Right lobe of liver (tissue), 6 donors: Measurements from ENCODE around the gene WNT7A. TPM values are rescaled to one million over a fixed set of nuclear protein-coding genes. Genes with fewer than 3 reads are reported as not detected.
A peak's percentile ranks its signal among the peaks of the same experiment; 100 is the strongest.

Source experiments
- ATAC-seq, 4 donors: fragments of 200-7000 bp; cut with Tn5 transposase; one replicate each; pipeline ENCODE4 v1.9.1; 2020; ENCODE audit warnings: mild to moderate bottlenecking in 4 of 4, moderate library complexity in 4 of 4
- DNase-seq, 3 donors: peaks; one replicate each; pipeline ENCODE4 v3.0.0-alpha.2; 2020
- H3K27ac ChIP-seq, 3 donors: fragments of 200-600 bp; one replicate each; pipeline ENCODE4 v1.8.0; 2022
- H3K27me3 ChIP-seq, 2 donors: fragments of 200-600 bp; one replicate each; pipeline ENCODE4 v1.8.0; 2022
- H3K36me3 ChIP-seq, 4 donors: fragments of 200-600 bp; sonication (generic) in 1 of 4; one replicate each; pipeline versions ENCODE4 v1.5.1 to v1.8.0; 2017 to 2022; ENCODE audit warnings: control low read depth in 1 of 4
- H3K4me1 ChIP-seq, 4 donors: fragments of 200-600 bp; sonication (generic) in 1 of 4; one replicate each; pipeline versions ENCODE4 v1.5.1 to v1.8.0; 2017 to 2022; ENCODE audit warnings: control low read depth in 1 of 4
- H3K4me3 ChIP-seq, 3 donors: fragments of 200-600 bp; one replicate each; pipeline ENCODE4 v1.8.0; 2022
- H3K9me3 ChIP-seq, 4 donors: fragments of 200-600 bp; sonication (generic) in 1 of 4; one replicate each; pipeline versions ENCODE4 v1.5.1 to v1.8.0; 2017 to 2022; ENCODE audit warnings: control low read depth in 1 of 4
- CTCF ChIP-seq, 4 donors: fragments of 200-600 bp in 3 of 4; fragments of 450-650 bp in 1 of 4; IDR thresholded peaks; one replicate each; pipeline versions ENCODE4 v1.5.1 to v1.8.0; 2016 to 2022; ENCODE audit warnings: antibody characterized with exemption in 4 of 4, mild to moderate bottlenecking in 2 of 4
- POLR2A ChIP-seq: fragments of 450-650 bp; IDR thresholded peaks from one replicate; pipeline ENCODE4 v1.6.1; 2017; ENCODE audit warnings: antibody characterized with exemption, mild to moderate bottlenecking
- whole genome bisulfite sequencing: methylation state at CpG from one replicate; pipeline ENCODE4 v1.1.6; 2018; ENCODE audit warnings: low coverage, low lambda C conversion rate; ENCODE audit not compliant: insufficient coverage; ENCODE audit errors: missing lambda C conversion rate; 5-methylcytosine and 5-hydroxymethylcytosine counted together
- intact Hi-C, 2 donors: fragments of 100-400 bp; cut with DNase I; formaldehyde crosslinking; loops; one replicate each; pipeline versions ENCODE4 v1.11.2 to v1.14.1; 2022
- total RNA-seq, 6 experiments: library from RNA; depleted of rRNA in 2 of 6; stranded (reverse); fragments of >200 nt in 2 of 6; fragmentation: NEBNext Ultra II Directional in 3 of 6; extraction: Animal tissue kit (Norgen Biotek cat#: 25700) in 3 of 6; gene quantifications; one replicate each; pipeline versions ENCODE4 v1.1.0 to v1.2.4, GENCODE V29; 2016 to 2023
- donor health status: DM: no; HTN: yes; CAD: no.
- donor health status: DM: no; HTN: no; CAD: no.
- donor health status: DM: no; HTN: no; CAD: no.
- donor health status: DM: no; HTN: yes; CAD: no.
- donor health status: DM: no; HTN: yes; CAD: no.

The WNT7A gene
- total RNA-seq, 6 experiments from 2014 or later, result not detected

- Histone ChIP-seq H3K27ac (no peak overlapping the region), H3K9me3 (no peaks in the 10 kb centered on the region), H3K27me3 (no peaks in the 10 kb centered on the region), H3K36me3 (no peaks in the 10 kb centered on the region), H3K4me3 (no peak overlapping the region), H3K4me1 (no peaks in the 10 kb centered on the region)
- intact Hi-C loops, result no loop called here
- DNase-seq, result peak in 1 of 3 donors; percentile 37
- WGBS, result 70% methylated on average over 2 of the region's 7 CpGs
- no peak for TF ChIP-seq POLR2A
- no peak for TF ChIP-seq CTCF (IDR thresholded peaks at IDR 0.05)
- ATAC-seq, result no peak
These were observed 107.5 kb downstream of the WNT7A start for GRCh38 chr3:13772321-13772745.

GRCh38 chr3:13771496-13771895, 108.4 kb downstream of the WNT7A start:
- H3K4me3 ChIP-seq, result no peak overlapping the region
- H3K9me3 ChIP-seq, result no peaks in the 10 kb centered on the region
- intact Hi-C loops, result no loop called here
- 81% methylated on average over 9 of the region's 9 CpGs for WGBS
- H3K4me1 ChIP-seq, result no peaks in the 10 kb centered on the region
- TF ChIP-seq POLR2A, result no peak
- no peak for TF ChIP-seq CTCF (IDR thresholded peaks at IDR 0.05)
- ATAC-seq, result no peak
- H3K27ac ChIP-seq, result no peak overlapping the region
- no peaks in the 10 kb centered on the region for H3K36me3 ChIP-seq
- no peaks in the 10 kb centered on the region for H3K27me3 ChIP-seq
- peak in 1 of 3 donors; percentile 20 for DNase-seq

GRCh38 chr3:13770170-13771169, 109.4 kb downstream of the WNT7A start:
- Histone ChIP-seq H3K36me3 (no peaks in the 10 kb centered on the region), H3K4me1 (no peaks in the 10 kb centered on the region), H3K27me3 (no peaks in the 10 kb centered on the region), H3K4me3 (no peak overlapping the region), H3K27ac (no peak overlapping the region), H3K9me3 (no peaks in the 10 kb centered on the region)
- 68% methylated on average over 4 of the region's 9 CpGs for WGBS
- ATAC-seq, result no peak
- TF ChIP-seq CTCF (IDR thresholded peaks at IDR 0.05), result no peak
- no peak for TF ChIP-seq POLR2A
- DNase-seq, result peak in 1 of 3 donors; percentile 23
- intact Hi-C loops, result no loop called here

GRCh38 chr3:13769422-13769821, 110.4 kb downstream of the WNT7A start:
- Histone ChIP-seq H3K4me1 (no peaks in the 10 kb centered on the region), H3K36me3 (no peaks in the 10 kb centered on the region), H3K27ac (no peak overlapping the region), H3K9me3 (no peaks in the 10 kb centered on the region), H3K4me3 (no peak overlapping the region), H3K27me3 (no peaks in the 10 kb centered on the region)
- intact Hi-C loops, result no loop called here
- peak in 1 of 3 donors; percentile 23 for DNase-seq
- ATAC-seq, result no peak
- no peak for TF ChIP-seq POLR2A
- no peak for TF ChIP-seq CTCF (IDR thresholded peaks at IDR 0.05)
- 83% methylated on average over 6 of the region's 8 CpGs for whole genome bisulfite sequencing
